Activated naive CD4-positive, alpha-beta T cell treated with anti-CD3 and anti-CD28 coated beads for 36 hours (primary cell): ENCODE results near the gene AGMO. TPM values are rescaled to one million over a fixed set of nuclear protein-coding genes. Genes with fewer than 3 reads are reported as not detected.

Experiments used
- CTCF ChIA-PET: fragments of 350-600 bp; sonication (Branson Sonifier 250); formaldehyde crosslinking; loops from one replicate; lab custom pipeline; 2021; ENCODE audit warnings: antibody characterized with exemption; lab: Charles Lee
- DNase-seq: peaks from one replicate; pipeline ENCODE4 v3.0.0-alpha.2; 2020
- H3K27ac Mint-ChIP-seq: one replicate; pipeline ENCODE4 v1.8.0; 2021; ENCODE audit warnings: mild to moderate bottlenecking, mixed read lengths
- H3K27me3 Mint-ChIP-seq: one replicate; pipeline ENCODE4 v1.8.0; 2021; ENCODE audit warnings: low read depth, mixed read lengths
- H3K36me3 Mint-ChIP-seq: one replicate; pipeline ENCODE4 v1.8.0; 2021; ENCODE audit warnings: low read depth, mixed read lengths
- H3K4me1 Mint-ChIP-seq: one replicate; pipeline ENCODE4 v1.8.0; 2021; ENCODE audit warnings: low read depth, mixed read lengths
- H3K4me3 Mint-ChIP-seq: one replicate; pipeline ENCODE4 v1.8.0; 2021; ENCODE audit warnings: mild to moderate bottlenecking, moderate library complexity, mixed read lengths
- H3K9me3 Mint-ChIP-seq: one replicate; pipeline ENCODE4 v1.8.0; 2021; ENCODE audit warnings: mixed read lengths
- intact Hi-C: fragments of 100-400 bp; cut with micrococcal nuclease; formaldehyde crosslinking; loops from one replicate; pipeline ENCODE4 v1.15.1; 2023
- total RNA-seq, 2 experiments: library from RNA; stranded (reverse); gene quantifications; one replicate each; pipeline ENCODE4 v1.2.3, GENCODE V29; 2021

The AGMO gene
- total RNA-seq, 2 experiments from 2014 or later: not detected

- CTCF ChIA-PET: no interaction called here
- H3K27ac Mint-ChIP-seq: no peak overlapping the region
- H3K27me3 Mint-ChIP-seq: no peaks in the 10 kb centered on the region
- intact Hi-C loops: no loop called here
- H3K4me3 Mint-ChIP-seq: no peak overlapping the region
- DNase-seq: no peak
- no peaks in the 10 kb centered on the region for H3K36me3 Mint-ChIP-seq
- H3K9me3 Mint-ChIP-seq: peaks cover 25% of the 10 kb centered on the region
- H3K4me1 Mint-ChIP-seq: no peaks in the 10 kb centered on the region
Measured at GRCh38 chr7:15257689-15258088, 304.1 kb downstream of the AGMO start.

DNA sequence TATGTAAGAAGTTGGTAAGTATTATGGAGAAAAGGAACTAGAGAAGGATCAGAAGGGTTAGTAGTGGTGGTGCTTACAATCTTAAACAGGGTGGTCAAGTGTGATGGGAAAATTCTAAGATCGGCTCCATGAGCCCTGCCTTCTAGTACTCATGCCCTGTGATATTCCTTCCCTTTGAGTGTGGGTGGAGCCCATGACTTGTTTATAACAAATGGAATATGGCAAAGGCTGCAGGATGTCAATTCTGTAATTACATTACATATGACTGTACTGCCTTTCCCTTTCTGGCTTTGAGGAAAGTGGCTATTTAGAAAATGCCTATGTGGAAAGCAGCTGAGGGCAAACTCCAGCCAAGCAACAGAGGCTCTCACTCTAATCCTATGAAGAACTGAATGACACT lies 309.6 kb downstream of the AGMO start:
- Mint-ChIP-seq H3K36me3 (no peaks in the 10 kb centered on the region), H3K4me3 (no peak overlapping the region), H3K27me3 (no peaks in the 10 kb centered on the region), H3K27ac (no peak overlapping the region), H3K4me1 (no peaks in the 10 kb centered on the region), H3K9me3 (peaks cover 8% of the 10 kb centered on the region)
- CTCF ChIA-PET: no interaction called here
- DNase-seq: no peak
- intact Hi-C loops: no loop called here

DNA sequence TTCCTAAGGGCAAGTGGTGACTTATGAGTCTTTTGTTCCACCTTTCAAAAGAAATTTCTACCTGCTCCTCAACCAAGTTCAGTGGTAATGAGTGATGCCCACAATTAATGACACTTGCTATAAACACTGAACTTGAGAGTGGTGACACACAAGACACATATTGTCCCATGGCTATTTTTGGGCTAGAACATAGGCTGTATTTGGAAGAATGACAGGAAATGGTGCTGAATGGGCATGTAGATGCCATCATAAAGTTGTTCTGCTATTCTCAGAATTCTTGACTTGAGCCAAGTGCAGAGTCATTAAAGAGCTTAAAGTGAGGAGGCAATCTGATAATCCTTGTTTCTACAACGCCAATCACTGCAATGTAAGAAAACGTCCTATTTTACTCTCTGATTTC lies 313.3 kb downstream of the AGMO start:
- no peaks in the 10 kb centered on the region for H3K27me3 Mint-ChIP-seq
- intact Hi-C loops: no loop called here
- H3K4me1 Mint-ChIP-seq: no peaks in the 10 kb centered on the region
- H3K36me3 Mint-ChIP-seq: no peaks in the 10 kb centered on the region
- H3K27ac Mint-ChIP-seq: no peak overlapping the region
- no peak overlapping the region for H3K4me3 Mint-ChIP-seq
- peaks cover 4% of the 10 kb centered on the region for H3K9me3 Mint-ChIP-seq
- no peak for DNase-seq
- CTCF ChIA-PET: no interaction called here

DNA sequence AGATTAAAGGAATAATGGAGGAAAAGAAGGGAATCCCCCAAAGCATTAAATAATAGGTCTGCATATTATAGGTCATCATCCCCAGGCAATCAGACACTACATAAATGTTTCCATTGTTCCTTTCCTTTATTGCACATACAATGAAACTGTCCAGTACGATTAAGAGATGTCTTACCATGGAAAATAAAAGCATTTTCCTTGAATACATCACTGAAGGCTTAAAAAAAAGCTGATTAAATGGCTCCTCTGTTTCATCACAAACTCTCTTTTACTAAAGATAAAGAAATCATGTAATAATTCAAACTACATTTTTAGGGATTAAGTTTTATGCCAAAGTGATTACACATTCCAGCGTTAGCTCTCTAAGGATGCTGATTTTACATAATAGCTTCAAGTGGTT lies 316.0 kb downstream of the AGMO start:
- H3K36me3 Mint-ChIP-seq: no peaks in the 10 kb centered on the region
- DNase-seq: no peak
- H3K4me1 Mint-ChIP-seq: no peaks in the 10 kb centered on the region
- H3K27me3 Mint-ChIP-seq: no peaks in the 10 kb centered on the region
- no peak overlapping the region for H3K4me3 Mint-ChIP-seq
- peaks cover 2% of the 10 kb centered on the region for H3K9me3 Mint-ChIP-seq
- CTCF ChIA-PET: no interaction called here
- H3K27ac Mint-ChIP-seq: no peak overlapping the region
- intact Hi-C loops: no loop called here

GRCh38 chr7:15239801-15240200 lies 322.0 kb downstream of the AGMO start:
- H3K36me3 Mint-ChIP-seq: no peaks in the 10 kb centered on the region
- no peaks in the 10 kb centered on the region for H3K4me1 Mint-ChIP-seq
- no peak for DNase-seq
- CTCF ChIA-PET: no interaction called here
- H3K27ac Mint-ChIP-seq: no peak overlapping the region
- H3K9me3 Mint-ChIP-seq: peaks cover 7% of the 10 kb centered on the region
- H3K27me3 Mint-ChIP-seq: no peaks in the 10 kb centered on the region
- intact Hi-C loops: no loop called here
- no peak overlapping the region for H3K4me3 Mint-ChIP-seq

- Mint-ChIP-seq H3K27me3 (no peaks in the 10 kb centered on the region), H3K36me3 (no peaks in the 10 kb centered on the region), H3K9me3 (peaks cover 12% of the 10 kb centered on the region), H3K27ac (no peak overlapping the region), H3K4me1 (no peaks in the 10 kb centered on the region), H3K4me3 (no peak overlapping the region)
- DNase-seq: no peak
- intact Hi-C loops: no loop called here
- CTCF ChIA-PET: interaction anchor here (1.0 kb wide), 1 partner anchor 8 kb away, joined by 3 read pairs; no protein-coding TSS in a partner anchor
Measured at GRCh38 chr7:15236952-15237351, 324.9 kb downstream of the AGMO start.

DNA sequence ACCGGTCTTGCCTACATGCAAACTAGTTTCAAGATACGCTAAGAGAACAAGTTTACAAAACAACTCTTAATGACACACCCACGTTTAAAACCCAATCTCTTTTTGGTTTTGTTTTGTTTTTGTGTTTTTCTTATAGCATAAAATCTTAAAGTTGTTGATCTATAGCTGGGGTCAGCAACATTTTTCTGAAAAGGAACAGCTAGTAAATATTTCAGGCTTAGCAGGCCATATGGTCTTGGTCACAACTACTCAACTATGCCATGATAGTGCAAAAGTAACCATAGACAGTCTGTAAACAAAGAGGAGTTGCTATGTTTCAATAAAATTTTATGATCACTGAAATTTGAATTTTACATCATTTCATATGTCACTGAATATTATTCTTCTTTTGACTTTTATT lies 327.4 kb downstream of the AGMO start:
- no peaks in the 10 kb centered on the region for H3K27me3 Mint-ChIP-seq
- H3K27ac Mint-ChIP-seq: no peak overlapping the region
- DNase-seq: no peak
- H3K9me3 Mint-ChIP-seq: peaks cover 12% of the 10 kb centered on the region
- H3K4me3 Mint-ChIP-seq: no peak overlapping the region
- intact Hi-C loops: no loop called here
- no peaks in the 10 kb centered on the region for H3K4me1 Mint-ChIP-seq
- H3K36me3 Mint-ChIP-seq: no peaks in the 10 kb centered on the region
- CTCF ChIA-PET: no interaction called here

- Mint-ChIP-seq H3K4me1 (no peaks in the 10 kb centered on the region), H3K36me3 (no peaks in the 10 kb centered on the region), H3K4me3 (no peak overlapping the region), H3K27me3 (no peaks in the 10 kb centered on the region), H3K9me3 (peaks cover 3% of the 10 kb centered on the region), H3K27ac (no peak overlapping the region)
- no peak for DNase-seq
- intact Hi-C loops: no loop called here
- CTCF ChIA-PET: interaction anchor here (1.0 kb wide), 1 partner anchor 8 kb away, joined by 3 read pairs; no protein-coding TSS in a partner anchor
Measured at GRCh38 chr7:15228831-15229230, 333.0 kb downstream of the AGMO start.

- no peak overlapping the region for H3K27ac Mint-ChIP-seq
- CTCF ChIA-PET: no interaction called here
- intact Hi-C loops: no loop called here
- no peaks in the 10 kb centered on the region for H3K4me1 Mint-ChIP-seq
- DNase-seq: no peak
- H3K36me3 Mint-ChIP-seq: no peaks in the 10 kb centered on the region
- no peak overlapping the region for H3K4me3 Mint-ChIP-seq
- H3K9me3 Mint-ChIP-seq: peaks cover 2% of the 10 kb centered on the region
- H3K27me3 Mint-ChIP-seq: no peaks in the 10 kb centered on the region
Measured at GRCh38 chr7:15225981-15226380, 335.8 kb downstream of the AGMO start.

- no peaks in the 10 kb centered on the region for H3K4me1 Mint-ChIP-seq
- no peak overlapping the region for H3K27ac Mint-ChIP-seq
- DNase-seq: no peak
- CTCF ChIA-PET: no interaction called here
- H3K27me3 Mint-ChIP-seq: no peaks in the 10 kb centered on the region
- H3K36me3 Mint-ChIP-seq: no peaks in the 10 kb centered on the region
- intact Hi-C loops: no loop called here
- no peak overlapping the region for H3K4me3 Mint-ChIP-seq
- no peaks in the 10 kb centered on the region for H3K9me3 Mint-ChIP-seq
Measured at GRCh38 chr7:15219758-15220157, 342.1 kb downstream of the AGMO start.

GRCh38 chr7:15218261-15218660 lies 343.6 kb downstream of the AGMO start:
- Mint-ChIP-seq H3K27me3 (no peaks in the 10 kb centered on the region), H3K36me3 (no peaks in the 10 kb centered on the region), H3K9me3 (no peaks in the 10 kb centered on the region), H3K4me1 (no peaks in the 10 kb centered on the region), H3K4me3 (no peak overlapping the region), H3K27ac (no peak overlapping the region)
- CTCF ChIA-PET: interaction anchor here (0.6 kb wide), 1 partner anchor 20 kb away, joined by 7 read pairs; no protein-coding TSS in a partner anchor
- no peak for DNase-seq
- intact Hi-C loops: no loop called here

DNA sequence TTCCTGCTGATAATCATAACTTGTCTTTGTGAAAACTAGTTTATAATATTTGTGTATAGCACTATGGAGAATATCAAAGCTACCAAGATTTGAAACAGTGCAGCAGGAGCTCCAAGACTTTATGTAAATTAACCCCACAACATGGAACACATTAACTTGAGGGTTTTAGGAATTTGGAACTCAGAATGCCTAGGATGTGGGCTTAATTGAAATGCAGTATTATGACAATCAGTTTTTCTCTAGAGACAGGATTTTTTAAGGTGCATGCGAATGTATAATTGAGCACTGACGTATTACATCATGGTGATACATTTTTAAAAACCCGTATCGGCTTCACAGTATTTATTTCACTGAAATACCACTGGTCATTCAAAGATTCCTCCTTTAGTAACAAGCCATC lies 346.2 kb downstream of the AGMO start:
- H3K36me3 Mint-ChIP-seq: no peaks in the 10 kb centered on the region
- DNase-seq: no peak
- intact Hi-C loops: no loop called here
- H3K27ac Mint-ChIP-seq: no peak overlapping the region
- no peaks in the 10 kb centered on the region for H3K27me3 Mint-ChIP-seq
- CTCF ChIA-PET: interaction anchor here (0.7 kb wide), 1 partner anchor 56 kb away, joined by 3 read pairs; no protein-coding TSS in a partner anchor
- no peaks in the 10 kb centered on the region for H3K4me1 Mint-ChIP-seq
- H3K9me3 Mint-ChIP-seq: no peaks in the 10 kb centered on the region
- no peak overlapping the region for H3K4me3 Mint-ChIP-seq

DNA sequence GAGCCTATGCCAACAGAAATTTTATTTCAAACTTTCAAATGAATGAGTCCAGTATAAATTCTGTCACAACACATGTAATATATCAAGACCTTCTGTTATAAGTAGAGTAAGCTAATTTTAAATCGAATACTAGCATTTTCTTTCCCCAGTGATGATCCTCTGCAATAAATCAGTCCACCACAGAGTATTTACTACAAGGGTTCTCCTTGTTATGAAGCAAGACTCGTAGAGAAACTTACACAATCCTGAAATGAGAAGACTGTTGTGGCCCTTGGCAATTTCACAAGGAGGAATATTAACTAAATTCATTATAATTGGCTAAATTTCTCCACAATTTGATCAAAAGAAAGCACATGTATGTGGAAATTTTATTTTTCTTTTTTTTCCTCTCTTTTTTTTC lies 346.8 kb downstream of the AGMO start:
- Mint-ChIP-seq H3K4me3 (no peak overlapping the region), H3K9me3 (no peaks in the 10 kb centered on the region), H3K36me3 (no peaks in the 10 kb centered on the region), H3K27ac (no peak overlapping the region), H3K27me3 (no peaks in the 10 kb centered on the region), H3K4me1 (no peaks in the 10 kb centered on the region)
- intact Hi-C loops: no loop called here
- CTCF ChIA-PET: no interaction called here
- DNase-seq: no peak

DNA sequence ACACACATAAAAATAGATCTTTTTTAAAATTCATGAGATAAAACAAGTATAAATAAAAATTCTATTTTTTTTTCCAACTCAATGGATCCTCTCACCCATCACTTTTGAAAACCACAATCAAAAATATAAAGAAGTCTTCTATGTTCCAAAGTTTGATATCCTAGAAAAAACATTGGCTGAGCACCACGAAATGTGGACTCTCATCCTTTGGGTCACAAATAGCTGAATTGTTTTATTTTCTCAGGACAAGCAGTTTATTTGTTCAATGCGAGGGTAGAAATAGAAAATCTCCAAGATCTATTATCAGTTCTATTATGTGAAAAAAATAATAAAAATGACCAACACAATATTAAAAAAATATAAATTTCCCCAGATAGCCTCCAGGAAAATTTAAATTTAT lies 348.7 kb downstream of the AGMO start:
- Mint-ChIP-seq H3K36me3 (no peaks in the 10 kb centered on the region), H3K4me3 (no peak overlapping the region), H3K4me1 (no peaks in the 10 kb centered on the region), H3K27ac (no peak overlapping the region), H3K9me3 (no peaks in the 10 kb centered on the region), H3K27me3 (no peaks in the 10 kb centered on the region)
- DNase-seq: no peak
- CTCF ChIA-PET: no interaction called here
- intact Hi-C loops: no loop called here
